ENCODE results near the gene PVALEF. TPM values are rescaled to one million over a fixed set of nuclear protein-coding genes. Genes with fewer than 3 reads are reported as not detected.

Gene PVALEF
- not detected in 2 replicates for total RNA-seq

DNA sequence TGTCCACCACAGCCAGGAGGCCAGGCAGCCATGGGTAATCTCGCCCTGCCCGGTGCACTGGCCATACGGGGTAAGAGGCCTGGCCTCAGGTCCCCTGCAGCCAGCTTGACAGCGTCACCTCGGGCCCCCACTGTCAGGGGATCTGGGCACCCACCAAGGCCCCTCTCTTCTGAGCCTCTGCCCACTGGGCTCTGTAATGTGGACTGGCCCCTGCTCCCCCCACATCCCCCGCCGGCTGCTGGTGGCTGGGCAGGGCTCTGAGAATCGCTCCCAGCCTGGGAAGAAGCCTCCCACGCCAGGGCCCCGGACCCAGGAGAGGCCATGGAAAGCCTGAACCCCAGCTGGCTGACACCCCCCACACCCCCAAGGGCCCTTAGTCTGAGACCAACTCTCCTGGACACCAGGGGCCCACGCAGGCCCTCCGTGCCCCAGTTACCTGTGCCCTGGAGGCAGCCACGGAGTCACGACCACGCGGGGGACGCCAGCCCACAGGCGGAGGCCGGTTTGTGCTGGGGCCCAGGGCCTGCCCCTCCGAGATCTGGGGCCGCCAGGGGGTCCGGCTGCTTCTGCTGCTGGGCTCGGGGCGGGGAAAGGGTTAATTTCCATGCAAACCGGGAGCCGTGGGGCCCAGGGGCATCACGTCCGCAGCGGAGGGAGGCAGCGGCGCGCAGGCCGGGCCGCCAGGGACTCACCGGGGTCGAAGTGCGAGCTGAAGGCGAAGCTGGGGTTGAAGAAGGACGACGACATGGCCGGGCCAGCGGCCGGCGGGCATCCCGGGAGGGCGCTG is at the start of gene PVALEF:
PVALEF (plus strand) TSS at position 262 of the 787 bp plus-strand sequence. CDS start 15,720 bp downstream, outside the sequence.

DNA sequence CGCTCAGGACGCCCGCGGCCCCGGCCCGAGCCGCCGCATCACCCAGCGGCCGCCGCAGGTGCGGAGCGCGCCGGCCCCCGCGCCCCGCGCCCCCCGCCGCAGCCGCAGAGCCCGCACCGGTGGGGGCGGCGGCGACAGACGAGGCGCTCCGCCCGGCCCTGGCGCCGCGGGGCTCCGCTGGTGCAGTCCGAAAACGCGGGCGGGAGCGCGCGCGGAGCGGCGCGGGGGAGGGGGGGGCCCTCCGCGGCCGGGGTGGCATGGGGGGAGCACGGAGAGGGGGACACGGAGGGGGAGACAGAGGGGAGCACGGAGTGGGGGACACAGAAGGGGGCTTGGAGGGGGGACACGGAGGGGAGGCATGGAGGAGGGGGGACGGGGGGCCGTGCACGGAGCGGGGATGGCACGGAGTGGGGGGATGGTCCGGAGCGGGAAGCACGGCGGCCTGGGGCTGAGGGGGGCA is 756 bp downstream of the PVALEF start, which contains the start of gene AATK:
AATK (minus strand) TSS at position 189 of the 460 bp plus-strand sequence. CDS start 229 bp downstream, outside the sequence.

DNA sequence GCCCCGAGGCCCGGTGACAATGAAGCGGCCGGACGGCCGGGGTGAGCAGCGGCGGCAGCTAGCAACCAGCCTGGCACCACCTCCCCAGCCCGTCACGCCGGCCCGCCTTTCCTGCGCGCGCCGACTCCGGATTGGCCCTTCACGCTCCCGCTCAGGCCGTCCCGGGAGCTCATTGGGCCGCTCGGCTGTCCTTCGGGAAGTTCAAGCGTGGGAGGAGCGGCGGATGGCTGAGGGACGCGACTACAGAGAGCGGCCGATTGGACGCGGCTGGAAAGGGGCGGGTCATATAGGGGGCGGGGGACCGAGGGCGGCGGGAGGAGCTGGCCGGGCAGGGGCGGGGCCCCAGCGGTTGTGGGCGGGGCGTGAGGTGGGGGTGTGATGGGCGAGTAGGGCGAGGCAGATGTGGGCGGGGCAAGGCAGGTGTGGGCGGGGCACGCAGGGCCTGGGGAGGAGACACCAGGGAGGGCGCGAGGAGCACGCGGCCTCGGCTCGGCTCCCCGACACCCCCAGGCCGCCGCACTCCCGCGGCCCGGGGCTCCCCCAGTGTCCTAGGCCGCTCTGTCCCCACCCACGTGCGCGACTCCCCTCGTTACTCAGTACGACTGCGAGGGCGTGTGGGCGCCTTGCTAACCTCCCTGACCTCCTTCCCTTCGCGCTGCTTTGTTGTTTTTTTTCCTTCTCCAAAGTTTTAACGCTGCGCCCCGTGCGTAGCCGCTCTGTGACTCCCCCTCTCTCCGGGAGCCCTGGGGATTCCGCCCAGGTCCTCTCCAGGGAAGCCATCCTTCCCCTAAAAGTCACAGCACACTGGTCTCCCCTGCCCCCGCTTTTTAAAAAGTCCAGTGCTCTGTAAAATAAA is 57.8 kb downstream of the PVALEF start, which contains the start of gene CEP131:
CEP131 (minus strand) TSS at position 60 of the 856 bp plus-strand sequence. CDS start 2,909 bp downstream, outside the sequence.

Small RNAs within 50 kb of the gene (small RNA-seq; reads per million reads assigned to genes)
- not detected for gene MIR1250
- gene MIR3065, result 1.6 reads per million, percentile 73 among the genes with 10 or more reads in this experiment
- gene MIR657, result not detected

Other genes starting within 250 kb of the PVALEF start
- gene CHMP6, start 173.7 kb upstream of the PVALEF start, total RNA-seq, result 15.1 and 18.8 TPM in 2 replicates
- gene BAIAP2, start 130.4 kb upstream of the PVALEF start, total RNA-seq, result 26.0 and 32.3 TPM in 2 replicates
- gene AATK, start 714 bp downstream of the PVALEF start, total RNA-seq, result 0.20 and 0.37 TPM in 2 replicates
- gene CEP131, start 57.5 kb downstream of the PVALEF start, total RNA-seq, result 9.6 and 9.8 TPM in 2 replicates
- gene TEPSIN, start 73.5 kb downstream of the PVALEF start, total RNA-seq, result 16.6 and 18.4 TPM in 2 replicates
- 27.9 and 31.1 TPM in 2 replicates for gene NDUFAF8, start 73.8 kb downstream of the PVALEF start, total RNA-seq
- 38.6 and 43.8 TPM in 2 replicates for gene SLC38A10, start 129.8 kb downstream of the PVALEF start, total RNA-seq
- 6.2 and 7.4 TPM in 2 replicates for gene BAHCC1, start 229.9 kb downstream of the PVALEF start, total RNA-seq